SH-SY5Y (cell line): ENCODE measurements around the gene ACTMAP.

Experiments used
- GATA2 ChIP-seq: IDR thresholded peaks from 2 replicates; pipeline ENCODE4 v1.6.1; 2011; ENCODE audit warnings: mild to moderate bottlenecking, low read depth, low read length
- GATA3 ChIP-seq: IDR thresholded peaks from 2 replicates; pipeline ENCODE4 v1.6.1; 2011; ENCODE audit warnings: low read depth, mild to moderate bottlenecking, low read length, moderate library complexity

- TF ChIP-seq GATA2, result no peak
- no peak for TF ChIP-seq GATA3
Measured at GRCh38 chr19:40763526-40763925, 13.2 kb upstream of the ACTMAP start.
